Panc1 (cell line): ENCODE data around the gene CDC37.

Experiments
- CTCF ChIP-seq: fragments of 450-650 bp; IDR thresholded peaks from 2 replicates; pipeline ENCODE4 v1.5.1; 2017; ENCODE audit warnings: mild to moderate bottlenecking
- POLR2AphosphoS5 ChIP-seq: IDR thresholded peaks from 2 replicates; pipeline ENCODE4 v1.6.1; 2012; ENCODE audit warnings: mild to moderate bottlenecking, low read depth, low read length, moderate library complexity
- SIN3A ChIP-seq: IDR thresholded peaks from 2 replicates; pipeline ENCODE4 v1.6.1; 2012; ENCODE audit warnings: low read depth, mild to moderate bottlenecking, low read length, moderate library complexity, borderline replicate concordance; ENCODE audit not compliant: insufficient read depth
- TCF7L2 ChIP-seq: IDR thresholded peaks from 2 replicates; pipeline ENCODE4 v1.6.1; 2011; ENCODE audit warnings: mild to moderate bottlenecking, low read depth, low read length, inconsistent platforms
- TF ChIP-seq, protein P1 (sequence below), 2 experiments: IDR thresholded peaks; 2 replicates each; pipeline ENCODE4 v1.6.1; 2011 to 2012; ENCODE audit warnings: low read depth in 2 of 2, control low read depth in 1 of 2, low read length in 1 of 2, mild to moderate bottlenecking in 1 of 2, moderate library complexity in 1 of 2; ENCODE audit not compliant: insufficient read depth in 1 of 2

GRCh38 chr19:10395003-10395402, 8.3 kb downstream of the CDC37 start:
- TF ChIP-seq, protein P1, sequence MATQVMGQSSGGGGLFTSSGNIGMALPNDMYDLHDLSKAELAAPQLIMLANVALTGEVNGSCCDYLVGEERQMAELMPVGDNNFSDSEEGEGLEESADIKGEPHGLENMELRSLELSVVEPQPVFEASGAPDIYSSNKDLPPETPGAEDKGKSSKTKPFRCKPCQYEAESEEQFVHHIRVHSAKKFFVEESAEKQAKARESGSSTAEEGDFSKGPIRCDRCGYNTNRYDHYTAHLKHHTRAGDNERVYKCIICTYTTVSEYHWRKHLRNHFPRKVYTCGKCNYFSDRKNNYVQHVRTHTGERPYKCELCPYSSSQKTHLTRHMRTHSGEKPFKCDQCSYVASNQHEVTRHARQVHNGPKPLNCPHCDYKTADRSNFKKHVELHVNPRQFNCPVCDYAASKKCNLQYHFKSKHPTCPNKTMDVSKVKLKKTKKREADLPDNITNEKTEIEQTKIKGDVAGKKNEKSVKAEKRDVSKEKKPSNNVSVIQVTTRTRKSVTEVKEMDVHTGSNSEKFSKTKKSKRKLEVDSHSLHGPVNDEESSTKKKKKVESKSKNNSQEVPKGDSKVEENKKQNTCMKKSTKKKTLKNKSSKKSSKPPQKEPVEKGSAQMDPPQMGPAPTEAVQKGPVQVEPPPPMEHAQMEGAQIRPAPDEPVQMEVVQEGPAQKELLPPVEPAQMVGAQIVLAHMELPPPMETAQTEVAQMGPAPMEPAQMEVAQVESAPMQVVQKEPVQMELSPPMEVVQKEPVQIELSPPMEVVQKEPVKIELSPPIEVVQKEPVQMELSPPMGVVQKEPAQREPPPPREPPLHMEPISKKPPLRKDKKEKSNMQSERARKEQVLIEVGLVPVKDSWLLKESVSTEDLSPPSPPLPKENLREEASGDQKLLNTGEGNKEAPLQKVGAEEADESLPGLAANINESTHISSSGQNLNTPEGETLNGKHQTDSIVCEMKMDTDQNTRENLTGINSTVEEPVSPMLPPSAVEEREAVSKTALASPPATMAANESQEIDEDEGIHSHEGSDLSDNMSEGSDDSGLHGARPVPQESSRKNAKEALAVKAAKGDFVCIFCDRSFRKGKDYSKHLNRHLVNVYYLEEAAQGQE (IDR thresholded peaks at IDR 0.05; ENCODE audit: insufficient read depth in 1 of 2, low read depth in 2 of 2, low read length in 1 of 2) = no peak
- no peak for TF ChIP-seq CTCF
- TF ChIP-seq SIN3A = no peak
- TF ChIP-seq POLR2AphosphoS5 = no peak
- TF ChIP-seq TCF7L2 = no peak
